Esophagus squamous epithelium (tissue), 4 donors: ENCODE measurements around the gene E2F7.

ENCODE experiments used
- POLR2A ChIP-seq, 4 donors: fragments of 450-650 bp; IDR thresholded peaks; one replicate each; pipeline ENCODE4 v1.6.1; 2017; ENCODE audit warnings: antibody characterized with exemption in 4 of 4, mild to moderate bottlenecking in 4 of 4, moderate library complexity in 3 of 4
- TF ChIP-seq, protein P1 (sequence below), 6 experiments: fragments of 450-650 bp in 4 of 6; fragments of 200-600 bp in 2 of 6; sonication (generic) in 2 of 6; IDR thresholded peaks; one replicate each; pipeline ENCODE4 v1.5.1; 2016 to 2019; ENCODE audit warnings: antibody characterized with exemption in 6 of 6, mild to moderate bottlenecking in 4 of 6, moderate library complexity in 4 of 6

GRCh38 chr12:77072833-77073495, 7.6 kb upstream of the E2F7 start:
- TF ChIP-seq, protein P1, sequence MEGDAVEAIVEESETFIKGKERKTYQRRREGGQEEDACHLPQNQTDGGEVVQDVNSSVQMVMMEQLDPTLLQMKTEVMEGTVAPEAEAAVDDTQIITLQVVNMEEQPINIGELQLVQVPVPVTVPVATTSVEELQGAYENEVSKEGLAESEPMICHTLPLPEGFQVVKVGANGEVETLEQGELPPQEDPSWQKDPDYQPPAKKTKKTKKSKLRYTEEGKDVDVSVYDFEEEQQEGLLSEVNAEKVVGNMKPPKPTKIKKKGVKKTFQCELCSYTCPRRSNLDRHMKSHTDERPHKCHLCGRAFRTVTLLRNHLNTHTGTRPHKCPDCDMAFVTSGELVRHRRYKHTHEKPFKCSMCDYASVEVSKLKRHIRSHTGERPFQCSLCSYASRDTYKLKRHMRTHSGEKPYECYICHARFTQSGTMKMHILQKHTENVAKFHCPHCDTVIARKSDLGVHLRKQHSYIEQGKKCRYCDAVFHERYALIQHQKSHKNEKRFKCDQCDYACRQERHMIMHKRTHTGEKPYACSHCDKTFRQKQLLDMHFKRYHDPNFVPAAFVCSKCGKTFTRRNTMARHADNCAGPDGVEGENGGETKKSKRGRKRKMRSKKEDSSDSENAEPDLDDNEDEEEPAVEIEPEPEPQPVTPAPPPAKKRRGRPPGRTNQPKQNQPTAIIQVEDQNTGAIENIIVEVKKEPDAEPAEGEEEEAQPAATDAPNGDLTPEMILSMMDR (IDR thresholded peaks at IDR 0.05) = no peak
- no peak for TF ChIP-seq POLR2A (IDR thresholded peaks at IDR 0.05)
